ENCODE measurements around the gene NNT.
A peak's percentile ranks its signal among the peaks of the same experiment; 100 is the strongest.
"Not testable (repeated sequence)": the region's sequence is repeated elsewhere in the genome, so short reads cannot be mapped to it uniquely, and the experiment has no call there.

The NNT gene

DNA sequence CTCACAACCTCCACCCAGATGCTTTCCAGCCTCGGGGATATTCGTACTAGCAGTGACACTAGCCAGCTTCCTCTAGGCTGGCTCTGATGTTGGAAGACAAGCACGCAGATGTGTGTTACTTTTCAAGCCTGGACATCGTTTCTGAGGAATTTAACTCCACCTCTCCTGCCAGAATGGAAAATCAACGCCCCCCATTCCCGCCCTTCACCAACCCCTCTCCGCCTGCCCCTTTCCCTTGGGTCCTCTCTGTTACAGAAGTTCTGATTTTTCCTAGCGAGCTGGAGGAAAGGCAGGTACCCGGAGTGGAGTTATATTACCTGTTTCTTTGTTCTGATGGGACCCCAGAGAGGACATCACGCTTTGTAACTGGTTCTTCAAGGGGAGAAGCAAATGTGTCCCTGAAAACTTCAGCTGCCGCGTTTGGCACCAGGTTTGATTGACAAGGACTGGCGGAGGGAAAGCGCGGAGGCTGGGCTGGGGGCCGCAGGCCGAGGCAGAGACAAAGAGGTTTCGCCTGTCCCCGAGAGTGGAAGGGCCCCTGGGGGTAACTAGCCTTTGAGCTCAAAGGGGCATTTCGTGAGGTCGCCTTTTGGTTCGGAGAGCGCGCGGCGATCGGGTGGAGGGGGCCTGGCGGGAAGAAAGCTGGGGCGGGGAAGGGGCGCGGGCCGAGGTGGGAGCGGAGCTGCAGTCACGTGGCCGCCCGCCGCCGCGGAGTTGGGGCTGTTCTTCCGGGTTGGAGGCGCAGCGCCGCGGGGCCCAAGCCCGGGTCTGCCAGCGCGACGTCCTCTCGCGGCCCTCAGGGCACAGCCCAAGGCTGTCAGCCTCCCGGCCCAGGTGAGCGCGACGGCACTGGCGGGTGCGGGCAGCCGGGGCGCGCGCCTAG lies at the start of gene NNT:
Gene NNT, plus strand, starts transcription at position 720 of the 883 bp plus-strand sequence. CDS start 6,016 bp downstream, outside the sequence.
- peak; percentile 3 for DNase-seq

DNA sequence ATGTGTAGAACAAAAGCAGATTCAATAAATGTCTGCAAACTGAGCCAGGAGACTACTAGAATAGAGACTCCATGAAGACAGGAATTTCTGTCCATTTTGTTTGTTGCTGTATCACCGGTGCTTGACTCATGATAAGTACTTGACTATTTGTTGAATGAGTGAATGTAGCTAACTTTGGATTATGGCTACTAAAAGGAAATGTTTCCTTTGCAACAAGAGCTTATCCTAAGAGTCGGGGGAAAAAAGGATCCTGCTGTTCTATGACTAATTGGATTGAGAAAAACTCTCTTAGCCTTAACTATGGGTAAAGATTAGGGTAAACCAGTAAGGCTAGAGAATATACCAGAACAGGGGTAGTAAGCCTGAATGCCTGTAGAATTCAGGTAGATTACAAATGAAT lies 49.6 kb upstream of the NNT start:
- DNase-seq, result no peak

DNA sequence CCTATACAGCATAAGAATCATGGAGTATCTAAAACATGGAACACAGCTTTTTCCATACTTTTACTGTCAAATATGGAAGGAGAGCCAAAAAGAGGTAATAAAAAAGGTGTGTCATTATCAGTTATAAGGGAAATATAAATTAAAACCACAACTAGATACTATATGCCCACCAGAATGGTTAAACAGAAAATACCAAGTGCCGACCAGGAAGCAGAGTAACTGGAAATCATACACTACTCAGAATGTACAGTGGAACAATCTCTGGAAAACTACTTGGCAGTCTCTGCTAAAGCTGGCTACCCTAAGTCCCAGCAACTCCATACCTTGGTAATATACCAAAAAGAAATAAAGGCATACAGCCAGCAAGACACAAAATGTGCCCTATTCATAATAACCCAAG lies 48.5 kb upstream of the NNT start:
- DNase-seq, result no peak

DNA sequence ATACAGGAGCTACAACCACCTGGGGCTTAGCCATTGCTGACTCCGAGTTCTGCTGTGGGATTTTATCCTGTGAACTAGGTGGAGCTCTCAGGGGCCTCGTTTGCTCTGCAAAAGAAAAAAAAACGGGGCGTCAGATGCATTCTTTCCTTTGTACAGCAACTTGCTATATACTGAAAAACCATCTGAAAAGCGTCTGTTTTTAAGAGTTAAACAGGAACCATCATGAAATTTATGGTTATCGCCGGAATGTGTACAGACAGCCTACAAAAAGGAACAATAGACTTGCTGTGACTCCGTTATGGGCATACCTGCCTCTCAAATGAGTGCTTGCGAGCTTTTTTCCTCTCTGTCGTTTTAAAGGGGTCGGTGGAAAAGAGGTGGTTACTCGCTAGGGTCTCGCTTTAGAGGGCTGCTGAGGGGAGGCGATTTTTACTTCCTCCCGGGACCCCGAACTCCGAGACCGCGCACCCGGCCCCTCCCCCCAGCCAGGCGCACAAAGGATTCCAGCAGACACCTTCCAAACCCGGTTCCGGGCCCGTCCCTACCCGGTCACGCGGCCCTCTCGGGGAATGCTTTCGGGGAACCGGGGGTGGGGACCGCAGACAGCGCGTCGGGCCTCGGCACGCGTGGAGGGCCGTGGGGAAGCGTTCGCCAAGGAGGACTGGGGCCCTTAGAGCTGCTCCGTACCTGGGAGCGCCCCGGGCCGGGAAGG lies 46.9 kb upstream of the NNT start:
- DNase-seq, result no peak

DNA sequence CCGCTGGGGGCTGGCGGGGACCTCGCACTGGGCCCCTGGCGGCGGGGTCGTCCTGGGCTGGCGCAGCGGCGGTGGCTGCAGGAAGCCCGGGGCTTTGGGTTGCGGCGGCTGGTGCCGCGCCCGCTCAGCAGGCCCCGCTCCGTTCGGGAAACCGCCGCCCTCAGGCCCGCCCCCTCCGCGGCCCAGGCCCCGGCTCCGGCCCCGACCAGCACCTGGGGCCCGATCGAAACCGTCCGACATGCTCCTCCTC lies 46.4 kb upstream of the NNT start:
- DNase-seq, result not testable (repeated sequence)

DNA sequence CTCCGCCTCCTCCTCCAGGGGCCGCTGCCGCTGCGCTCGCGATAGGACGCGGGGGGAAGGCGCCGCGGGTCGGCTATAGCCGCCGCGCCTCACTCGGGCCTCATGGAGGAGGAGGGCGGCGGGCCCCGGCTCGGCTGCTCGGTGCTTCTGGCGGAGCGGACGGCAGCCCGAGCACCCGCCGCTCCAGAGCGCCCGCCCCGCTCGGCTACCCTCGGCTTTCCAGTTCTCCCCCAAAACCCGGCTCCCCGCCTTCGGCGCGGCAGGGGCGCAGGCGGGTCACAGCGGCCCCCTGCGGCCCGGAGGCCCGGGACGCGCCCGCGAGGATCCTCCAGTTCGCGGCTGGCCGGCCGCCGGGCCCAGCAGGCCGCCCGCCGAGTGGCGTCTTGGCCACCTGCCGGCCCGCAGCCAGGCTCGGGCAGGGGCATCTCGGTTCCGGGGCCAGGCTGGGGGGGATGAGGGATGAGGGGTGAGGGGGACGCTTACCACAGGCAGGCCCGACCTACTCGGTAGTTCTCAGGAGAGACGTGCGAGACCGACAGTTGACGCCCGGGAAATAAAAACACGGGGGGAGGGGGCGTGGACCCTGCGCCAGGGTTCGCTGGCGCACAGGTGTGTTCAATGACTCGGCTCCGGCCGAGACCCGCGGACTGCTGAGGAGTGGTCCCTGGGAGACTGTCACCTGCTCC lies 46.0 kb upstream of the NNT start, which contains the start of gene PAIP1:
Gene PAIP1, minus strand, starts transcription at position 221 of the 686 bp plus-strand sequence. CDS start 231 bp downstream, outside the sequence.
- DNase-seq, result peak; percentile 58

DNA sequence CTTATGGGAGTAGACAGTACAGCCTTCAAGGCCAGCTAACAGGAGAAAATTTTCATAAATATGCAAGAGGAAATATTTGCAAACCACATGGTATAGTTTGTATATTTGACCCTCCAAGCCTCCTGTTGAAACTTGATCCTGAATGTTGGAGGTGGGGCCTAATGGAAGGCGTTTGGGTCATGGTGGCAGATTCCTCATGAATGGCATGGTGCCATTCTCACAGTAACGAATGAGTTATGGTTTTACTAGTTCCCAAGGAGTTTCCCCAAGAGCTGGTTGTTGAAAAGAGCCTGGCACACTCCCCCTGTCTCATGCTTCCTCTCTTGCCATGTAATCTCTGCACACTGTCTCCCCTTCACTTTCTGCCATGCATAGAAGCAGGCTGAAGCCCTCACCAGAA lies 42.9 kb upstream of the NNT start:
- DNase-seq, result no peak

DNA sequence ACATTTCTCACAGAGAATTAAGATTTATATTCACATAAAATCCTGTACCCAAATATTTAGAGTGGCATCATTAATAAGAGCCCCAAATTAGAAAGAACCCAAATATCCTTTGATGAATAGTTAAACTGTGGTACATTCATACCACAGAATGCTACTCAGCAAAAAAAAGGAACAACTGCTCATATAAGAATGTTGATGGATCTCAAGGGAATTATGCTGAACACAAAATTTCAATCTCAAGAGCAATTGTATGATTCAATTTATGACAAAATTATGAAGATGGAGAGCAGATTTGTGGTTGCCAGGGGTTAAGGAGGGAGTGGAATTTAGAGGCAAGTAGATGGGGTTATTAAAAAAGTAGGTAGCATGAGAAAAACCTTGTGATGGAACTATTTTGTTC lies 41.6 kb upstream of the NNT start:
- DNase-seq, result no peak

DNA sequence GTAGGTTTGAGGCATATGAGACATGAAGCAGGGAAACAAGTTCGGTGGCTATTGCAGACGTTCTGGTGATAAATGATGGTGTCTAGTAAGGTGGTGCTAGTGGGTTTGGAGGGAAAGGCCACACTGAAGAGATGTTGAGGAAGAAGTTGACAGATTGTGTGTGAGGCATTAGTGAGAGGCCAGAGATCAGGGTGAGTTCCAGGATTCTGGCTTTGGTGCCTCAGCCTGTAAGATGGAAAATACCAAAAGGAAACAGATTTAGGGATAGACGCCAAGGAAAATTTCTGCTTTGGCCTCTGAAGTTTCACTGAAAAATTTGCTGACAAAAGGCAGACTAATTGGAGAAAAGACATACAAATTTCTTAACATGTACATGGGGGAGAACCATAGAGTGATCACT lies 39.7 kb upstream of the NNT start:
- DNase-seq, result no peak

DNA sequence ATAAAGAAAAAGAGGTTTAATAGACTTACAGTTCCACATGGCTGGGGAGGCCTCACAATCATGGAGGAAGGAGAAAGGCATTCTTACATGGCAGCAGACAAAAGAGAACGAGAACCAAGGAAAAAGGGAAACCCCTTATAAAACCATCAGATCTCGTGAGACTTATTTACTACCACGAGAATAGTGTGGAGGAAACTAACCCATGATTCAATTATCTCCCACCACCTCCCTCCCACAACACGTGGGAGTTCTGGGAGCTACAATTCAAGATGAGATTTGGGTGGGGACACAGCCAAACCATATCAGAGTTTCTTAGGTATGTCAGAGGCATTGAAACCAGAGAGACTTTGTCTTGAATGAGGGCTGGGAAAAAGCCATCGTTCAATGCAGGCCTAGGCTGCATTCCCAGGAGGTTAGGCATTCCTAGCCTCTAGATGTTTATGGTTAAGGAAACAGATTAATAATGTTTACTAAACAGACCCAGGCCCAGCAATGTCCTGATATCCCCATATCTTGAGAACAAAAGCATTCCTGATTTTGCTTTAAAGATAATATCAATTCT lies 38.6 kb upstream of the NNT start:
- no peak for DNase-seq

DNA sequence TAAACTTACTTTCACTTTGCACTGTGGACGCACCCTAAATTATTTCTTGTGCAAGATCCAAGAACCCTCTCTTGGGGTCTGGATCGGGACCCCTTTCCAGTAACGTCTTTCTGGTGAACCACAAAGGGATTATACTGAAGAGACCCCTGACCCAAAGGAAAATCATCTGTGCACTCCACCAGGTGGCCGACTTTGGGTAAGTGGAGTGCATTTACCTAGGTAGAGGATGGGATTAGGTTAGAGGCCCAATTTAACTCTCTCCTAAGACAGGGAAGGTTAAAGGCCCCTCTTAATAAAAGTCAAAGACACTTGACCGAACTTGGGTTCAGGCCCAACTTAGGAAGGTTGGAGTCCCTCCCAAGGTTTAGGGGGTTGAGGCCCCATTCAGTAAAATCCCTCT lies 37.9 kb upstream of the NNT start:
- no peak for DNase-seq

DNA sequence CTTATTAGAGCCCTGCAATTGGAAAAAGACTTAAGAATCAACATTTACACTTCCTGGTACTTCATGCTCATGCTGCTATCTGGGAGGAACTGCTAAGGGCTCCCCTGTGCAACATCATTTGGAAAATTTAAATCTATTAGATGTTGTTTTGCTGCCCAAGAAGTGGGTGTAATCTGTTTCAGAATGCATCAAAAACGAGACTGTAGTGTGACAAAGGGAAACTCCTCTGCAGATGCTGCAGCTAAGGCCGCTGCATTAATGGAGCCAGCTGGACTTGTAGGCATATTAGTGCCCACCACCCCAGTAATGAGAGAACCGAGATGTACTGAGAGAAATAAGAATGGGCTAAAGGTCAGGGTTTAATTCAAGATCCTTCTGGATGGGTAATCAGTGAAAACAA lies 35.0 kb upstream of the NNT start:
- no peak for DNase-seq

DNA sequence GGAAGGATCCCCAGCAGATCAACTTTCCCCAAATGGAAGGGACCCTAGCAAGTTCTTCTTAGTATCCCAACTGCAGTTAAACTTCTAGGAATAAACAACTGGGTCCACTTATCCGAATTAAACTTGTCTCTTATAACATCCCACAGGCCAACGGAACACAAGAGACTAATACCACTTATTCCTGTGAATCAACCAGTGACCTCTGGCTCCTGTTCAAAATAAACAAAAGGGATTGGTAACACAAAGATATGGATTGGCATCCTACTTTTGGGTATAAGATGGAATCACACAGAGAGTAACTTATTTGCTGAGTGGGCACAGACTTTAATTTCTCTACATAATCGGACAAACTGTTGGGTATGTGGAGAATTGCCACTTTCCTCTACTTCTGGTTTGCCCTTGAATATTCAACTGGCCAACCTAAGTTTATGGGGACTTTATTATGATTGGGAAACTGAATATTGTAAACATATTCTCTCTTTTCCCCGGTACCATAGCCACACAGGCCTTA lies 33.7 kb upstream of the NNT start:
- DNase-seq, result no peak

DNA sequence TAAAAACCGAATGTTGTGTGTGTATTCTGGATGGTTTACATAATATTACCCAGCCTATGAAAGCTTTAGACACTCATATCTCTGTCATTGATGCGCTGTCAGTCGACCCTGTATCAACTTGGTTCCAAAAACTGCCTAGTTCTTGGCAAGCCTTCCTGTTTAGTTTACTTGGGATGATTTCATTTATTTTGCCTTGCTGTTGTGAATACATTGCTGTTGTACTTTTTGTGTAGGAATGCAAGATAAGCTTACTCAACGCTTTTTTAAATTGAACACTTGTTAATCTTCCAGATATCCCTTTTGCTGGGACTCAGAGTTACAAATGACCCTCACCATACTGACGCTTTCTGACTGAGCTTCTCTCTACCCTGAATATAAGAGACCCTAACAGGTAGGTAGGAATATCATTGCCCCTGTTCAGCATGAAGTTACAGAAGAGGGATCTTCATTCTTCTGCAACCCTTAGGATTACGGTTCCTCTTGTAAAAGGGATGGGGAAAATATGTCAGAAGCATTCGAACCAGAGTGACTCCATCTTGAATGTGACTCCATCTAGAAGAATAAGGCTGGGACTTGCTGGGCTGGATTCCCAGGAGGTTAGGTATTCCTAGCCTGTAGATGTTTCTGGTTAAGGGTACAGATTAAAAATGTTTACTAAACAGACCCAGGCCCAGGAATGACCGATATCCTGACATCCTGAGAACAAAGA lies 32.4 kb upstream of the NNT start:
- DNase-seq, result no peak

DNA sequence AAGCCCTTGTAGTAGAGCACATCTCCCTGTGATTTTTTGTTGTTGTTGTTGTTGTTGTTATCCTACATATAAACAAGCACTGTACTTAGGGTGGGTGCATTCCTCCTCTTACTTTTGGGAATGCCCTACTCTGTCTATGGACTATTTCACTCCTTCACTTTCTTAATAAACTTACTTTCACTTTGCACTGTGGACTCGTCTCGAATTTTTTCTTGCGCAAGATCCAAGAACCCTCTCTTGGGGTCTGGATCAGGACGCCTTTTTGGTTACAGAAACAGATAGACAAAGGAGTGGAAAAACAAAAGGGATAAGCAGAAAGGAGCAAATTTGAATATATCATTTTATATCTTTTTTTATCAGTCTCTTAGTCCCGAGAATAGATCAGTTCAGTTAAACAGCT lies 31.7 kb upstream of the NNT start:
- no peak for DNase-seq

DNA sequence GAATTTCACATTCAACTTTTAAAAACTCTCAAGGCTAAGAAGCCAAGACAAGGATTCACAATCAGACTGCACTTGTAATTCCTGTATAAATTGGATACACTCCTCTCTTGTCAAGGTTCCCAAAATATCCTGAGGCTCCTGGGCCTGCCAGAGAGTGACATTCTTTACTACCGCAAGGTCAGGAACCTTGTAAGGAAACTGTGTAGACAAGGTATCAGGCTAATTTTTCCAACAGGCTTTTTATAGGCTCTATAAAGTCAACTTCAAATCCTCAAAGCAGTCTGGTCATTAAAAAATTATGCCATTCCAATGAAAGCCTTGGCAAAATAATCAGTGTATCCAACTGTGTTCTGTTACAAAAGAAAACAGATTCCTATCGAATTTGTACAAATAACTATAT lies 30.6 kb upstream of the NNT start:
- no peak for DNase-seq

DNA sequence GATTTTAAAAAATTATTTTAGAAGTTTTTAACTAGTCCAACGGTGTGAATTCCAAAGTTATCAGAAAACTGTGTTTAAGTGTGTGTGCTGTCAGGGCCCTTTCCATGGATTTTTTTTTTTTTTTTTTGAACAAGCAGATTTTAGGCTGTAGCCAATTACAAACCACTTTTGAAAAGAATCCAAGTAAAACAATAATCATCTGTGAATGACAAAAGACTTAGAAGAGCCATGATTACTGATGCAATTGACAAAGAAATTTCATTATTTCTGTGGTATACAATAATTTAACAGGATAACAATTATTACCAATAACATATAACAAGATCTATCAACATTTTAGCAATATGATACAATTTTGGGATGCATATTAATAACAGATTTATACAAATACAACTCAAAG lies 29.9 kb upstream of the NNT start:
- DNase-seq, result no peak

DNA sequence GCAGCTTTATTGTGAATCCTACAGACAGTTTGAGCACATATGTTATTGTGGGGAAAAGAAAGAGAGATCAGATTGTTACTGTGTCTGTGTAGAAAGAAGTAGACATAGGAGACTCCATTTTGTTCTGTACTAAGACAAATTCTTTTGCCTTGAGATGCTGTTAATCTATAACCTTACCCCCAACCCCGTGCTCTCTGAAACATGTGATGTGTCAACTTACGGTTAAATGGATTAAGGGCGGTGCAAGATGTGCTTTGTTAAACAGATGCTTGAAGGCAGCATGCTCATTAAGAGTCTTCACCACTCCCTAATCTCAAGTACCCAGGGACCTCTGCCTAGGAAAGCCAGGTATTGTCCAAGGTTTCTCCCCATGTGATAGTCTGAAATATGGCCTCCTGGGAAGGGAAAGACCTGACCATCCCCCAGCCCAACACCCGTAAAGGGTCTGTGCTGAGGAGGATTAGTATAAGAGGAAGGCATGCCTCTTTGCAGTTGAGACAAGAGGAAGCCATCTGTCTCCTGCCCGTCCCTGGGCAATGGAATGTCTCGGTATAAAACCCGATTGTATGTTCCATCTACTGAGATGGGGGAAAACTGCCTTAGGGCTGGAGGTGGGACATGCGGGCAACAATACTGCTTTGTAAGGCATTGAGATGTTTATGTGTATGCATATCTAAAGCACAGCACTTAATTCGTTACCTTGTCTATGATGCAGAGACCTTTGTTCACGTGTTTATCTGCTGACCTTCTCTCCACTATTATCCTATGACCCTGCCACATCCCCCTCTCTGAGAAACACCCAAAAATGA lies 22.4 kb upstream of the NNT start:
- DNase-seq, result not testable (repeated sequence)

DNA sequence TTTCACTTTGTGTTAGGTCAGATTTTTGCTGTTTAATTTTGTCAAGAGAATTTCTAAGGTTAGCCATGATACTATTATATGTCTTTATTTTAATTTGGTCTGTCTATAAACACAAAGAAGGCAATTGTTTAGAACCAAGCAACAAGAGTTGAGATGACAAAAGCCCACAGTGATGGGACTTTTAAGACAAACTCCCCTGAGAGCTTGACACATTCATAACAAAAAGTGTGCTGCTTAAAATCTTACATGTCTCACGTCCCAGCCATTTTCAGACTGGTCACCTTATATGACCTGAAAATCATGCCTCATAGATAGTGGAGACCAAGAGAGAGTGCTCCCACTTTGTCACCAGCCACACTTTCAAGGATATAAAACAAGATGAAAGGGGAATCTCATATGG lies 21.6 kb upstream of the NNT start:
- DNase-seq, result no peak

DNA sequence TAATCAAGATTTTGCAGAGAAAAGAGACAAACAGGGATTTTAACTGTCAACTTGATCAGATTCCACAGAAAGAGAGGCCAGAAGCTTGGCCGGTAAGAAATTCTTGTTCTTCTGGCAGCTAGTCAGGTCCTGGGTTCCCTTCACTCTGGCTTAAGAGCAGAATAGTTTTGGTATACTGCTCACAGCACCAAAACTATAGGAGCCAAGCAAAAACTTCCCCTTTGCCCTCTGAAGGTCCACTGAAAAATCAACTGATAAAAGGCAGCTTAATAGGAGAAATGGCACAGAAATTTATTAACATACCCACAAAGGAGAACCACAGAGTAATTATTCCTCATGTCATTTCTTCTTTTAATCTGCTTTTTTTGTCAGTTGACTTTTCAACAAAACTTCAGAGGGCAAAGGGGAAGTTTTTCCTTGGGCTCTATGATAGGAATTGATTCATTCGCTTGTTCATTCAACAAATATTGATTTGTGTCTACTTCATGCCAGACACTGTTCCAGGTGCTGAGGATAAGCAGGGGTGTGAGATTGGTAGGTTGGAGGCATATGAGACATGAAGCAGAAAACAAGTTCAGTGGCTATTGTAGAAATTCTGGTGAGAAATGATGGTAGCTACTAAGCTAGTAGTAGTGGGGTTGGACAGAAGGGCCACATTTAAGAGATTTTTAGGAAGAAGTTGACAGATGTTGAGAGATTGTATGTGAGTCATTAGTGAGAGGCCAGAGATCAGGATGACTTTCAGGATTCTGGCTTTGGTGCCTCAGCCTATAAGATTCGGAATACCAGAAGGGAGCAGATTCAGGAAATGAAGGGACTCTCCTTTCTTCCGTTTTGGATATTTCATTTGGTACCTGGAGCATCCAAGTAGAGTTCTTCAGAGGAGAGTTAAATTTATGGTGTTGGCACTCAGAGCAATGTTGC lies 20.6 kb upstream of the NNT start:
- DNase-seq, result no peak

DNA sequence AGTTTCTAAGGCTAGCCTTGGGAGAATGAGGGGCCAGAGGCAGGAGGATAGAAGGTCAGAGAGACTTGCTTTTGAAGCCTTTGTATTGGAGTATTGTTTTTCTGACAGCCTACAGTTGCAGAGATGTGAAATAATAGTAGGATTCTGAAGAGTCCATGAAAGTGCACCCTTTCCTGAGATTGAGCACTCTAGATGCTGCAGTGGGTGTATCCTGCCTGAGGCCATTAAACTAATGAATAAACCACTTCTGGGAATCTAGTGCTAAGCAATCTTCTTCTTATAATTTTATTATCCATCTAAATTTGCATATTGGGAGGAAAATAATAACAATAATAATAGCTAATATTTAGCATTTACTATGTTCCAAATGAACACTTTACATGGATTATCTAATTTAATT lies 19.3 kb upstream of the NNT start:
- no peak for DNase-seq

Data from GOT3 (cell line).